K562 (cell line): ENCODE results near the gene PRDM1. TPM values are rescaled to one million over a fixed set of nuclear protein-coding genes. Genes with fewer than 3 reads are reported as not detected.

ENCODE experiments used
- BDP1 ChIP-seq: IDR thresholded peaks from 3 replicates; pipeline ENCODE4 v1.6.1; 2011; ENCODE audit not compliant: insufficient read length, insufficient read depth
- CEBPG ChIP-seq, 3 experiments: fragments of 200-800 bp in 1 of 3; sonication (Bioruptor generic) in 1 of 3; sonication (generic) in 1 of 3; formaldehyde crosslinking in 1 of 3; IDR thresholded peaks in 2 of 3; conservative IDR thresholded peaks in 1 of 3; 2 replicates each; pipeline versions ENCODE4 v1.6.1 to v1.8.0; 2016 to 2022; ENCODE audit warnings: missing compliant biosample characterization in 2 of 3, missing genetic modification characterization in 2 of 3, mild to moderate bottlenecking in 1 of 3, missing genetic modification reagents in 1 of 3
- FOXK2 ChIP-seq, 2 experiments: fragments of 450-650 bp; IDR thresholded peaks in 1 of 2; conservative IDR thresholded peaks in 1 of 2; 2 replicates each; pipeline ENCODE4 v1.6.1; 2016; ENCODE audit warnings: low read depth in 2 of 2, mild to moderate bottlenecking in 1 of 2
- KLF16 ChIP-seq: IDR thresholded peaks from 2 replicates; pipeline ENCODE4 v1.6.1; 2016; ENCODE audit warnings: antibody characterized with exemption
- MAZ ChIP-seq, 2 experiments: fragments of 450-650 bp in 1 of 2; sonication (generic) in 1 of 2; formaldehyde crosslinking; IDR thresholded peaks in 1 of 2; conservative IDR thresholded peaks in 1 of 2; 2 replicates each; pipeline versions ENCODE4 v1.4.0 to v1.5.0; 2020; ENCODE audit warnings: mild to moderate bottlenecking in 1 of 2, missing genetic modification reagents in 1 of 2
- NCOA2 ChIP-seq, 2 experiments: fragments of 450-650 bp; IDR thresholded peaks; 2 replicates each; pipeline ENCODE4 v1.6.1; 2018; ENCODE audit warnings: mild to moderate bottlenecking in 2 of 2, moderate library complexity in 1 of 2; ENCODE audit not compliant: partially characterized antibody in 2 of 2
- SFPQ ChIP-seq: fragments of 200-400 bp; formaldehyde crosslinking; IDR thresholded peaks from 2 replicates; pipeline ENCODE4 v1.6.1; 2017; ENCODE audit warnings: mild to moderate bottlenecking, low read depth, low read length, moderate library complexity
- SMAD1 ChIP-seq: fragments of 150-350 bp; IDR thresholded peaks from 2 replicates; pipeline ENCODE4 v1.6.1; 2014; ENCODE audit warnings: low read length, low read depth; ENCODE audit not compliant: partially characterized antibody
- ZNF407 ChIP-seq: fragments of 450-650 bp; IDR thresholded peaks from 2 replicates; pipeline ENCODE4 v1.6.1; 2016; ENCODE audit warnings: low read depth
- ZNF512 ChIP-seq: IDR thresholded peaks from 2 replicates; pipeline ENCODE4 v1.6.1; 2016; ENCODE audit warnings: missing genetic modification characterization, missing compliant biosample characterization
- ZNF780A ChIP-seq: fragments of 250-450 bp; sonication (Bioruptor Pico); IDR thresholded peaks from 2 replicates; pipeline ENCODE4 v1.5.0; 2021; ENCODE audit warnings: mild to moderate bottlenecking
- polyA plus RNA-seq, 8 experiments: library from polyadenylated mRNA; depleted of rRNA in 4 of 8; stranded (reverse) in 5 of 8; unstranded in 3 of 8; fragments of >200 nt; fragmentation: Nextera tagmentation in 2 of 8; fragmentation: Illumina TruSeq in 1 of 8; extraction: Ambion mirVana in 2 of 8; extraction: Trizol in 1 of 8; gene quantifications; 2 replicates each; pipeline versions ENCODE4 v1.2.1 to v1.2.3, GENCODE V29; 2011 to 2014; ENCODE audit warnings: inconsistent platforms in 1 of 8, missing spikeins in 1 of 8
- total RNA-seq, 7 experiments: library from RNA; depleted of rRNA in 6 of 7; stranded (reverse); fragments of >200 nt in 6 of 7; fragmentation: Illumina TruSeq in 2 of 7; extraction: Trizol in 2 of 7; gene quantifications; 2 replicates each; pipeline versions ENCODE4 v1.2.1 to v1.2.3, GENCODE V29; 2011 to 2021; ENCODE audit warnings: low replicate concordance in 1 of 7

The PRDM1 gene
- total and polyA plus RNA-seq, 9 of the 15 experiments (the other 6 are each of a cell fraction or from before 2014, with no cell fraction given): 0.09 to 0.89 (median 0.27) TPM

- no peak for TF ChIP-seq BDP1
- TF ChIP-seq SMAD1: no peak
- TF ChIP-seq ZNF780A (CRISPR knock-in tag): no peak
- TF ChIP-seq ZNF512: no peak
- TF ChIP-seq MAZ (CRISPR knock-in tag; conservative IDR thresholded peaks at IDR 0.05 in 1 of 2, IDR thresholded peaks at IDR 0.05 in 1 of 2): no peak
- TF ChIP-seq NCOA2 (IDR thresholded peaks at IDR 0.05; ENCODE audit: partially characterized antibody in 2 of 2): no peak
- TF ChIP-seq CEBPG (CRISPR knock-in tag; IDR thresholded peaks at IDR 0.05): no peak
- TF ChIP-seq CEBPG (tag; conservative IDR thresholded peaks at IDR 0.05 in 1 of 2, IDR thresholded peaks at IDR 0.05 in 1 of 2): no peak
- no peak for TF ChIP-seq KLF16
- TF ChIP-seq ZNF407: no peak
- TF ChIP-seq SFPQ: no peak
- TF ChIP-seq FOXK2 (conservative IDR thresholded peaks at IDR 0.05 in 1 of 2, IDR thresholded peaks at IDR 0.05 in 1 of 2; ENCODE audit: low read depth in 2 of 2): no peak
Measured at GRCh38 chr6:106134906-106135634, 48.9 kb downstream of the PRDM1 start (continued).
